Type B pancreatic cell (in vitro differentiated cells): ENCODE data around the gene HPSE2. TPM values are rescaled to one million over a fixed set of nuclear protein-coding genes. Genes with fewer than 3 reads are reported as not detected.
"Not testable (repeated sequence)": the region's sequence is repeated elsewhere in the genome, so short reads cannot be mapped to it uniquely, and the experiment has no call there.

Experiments used
- DNase-seq: peaks from one replicate; pipeline ENCODE4 v3.0.0; 2021; ENCODE audit warnings: mixed read lengths; ENCODE audit not compliant: unreplicated experiment; ENCODE audit errors: extremely low spot score
- H3K27ac Mint-ChIP-seq: 2 replicates; pipeline ENCODE4 v1.8.0; 2021; ENCODE audit warnings: mild to moderate bottlenecking, mixed read lengths
- H3K27me3 Mint-ChIP-seq: 2 replicates; pipeline ENCODE4 v1.8.0; 2021; ENCODE audit warnings: mixed read lengths
- H3K36me3 Mint-ChIP-seq: 2 replicates; pipeline ENCODE4 v1.8.0; 2021; ENCODE audit warnings: mixed read lengths
- H3K4me1 Mint-ChIP-seq: one replicate; pipeline ENCODE4 v1.8.0; 2021; ENCODE audit warnings: mixed read lengths; ENCODE audit not compliant: unreplicated experiment
- H3K4me3 Mint-ChIP-seq: 2 replicates; pipeline ENCODE4 v1.8.0; 2021; ENCODE audit warnings: mild to moderate bottlenecking, mixed read lengths
- H3K9me3 Mint-ChIP-seq: 2 replicates; pipeline ENCODE4 v1.8.0; 2021; ENCODE audit warnings: mixed read lengths
- total RNA-seq: library from RNA; stranded (reverse); gene quantifications from 2 replicates; pipeline ENCODE4 v1.2.1, GENCODE V29; 2021; ENCODE audit warnings: low replicate concordance
- TF ChIP-seq, protein P1 (sequence below): fragments of 200-600 bp; sonication (generic); conservative IDR thresholded peaks from 2 replicates; pipeline ENCODE4 v1.5.0; 2021; ENCODE audit warnings: antibody characterized with exemption, mild to moderate bottlenecking

Gene HPSE2
- total RNA-seq, 1 donor from 2014 or later, result 19.8 TPM

- H3K4me3 Mint-ChIP-seq, result no peak overlapping the region
- H3K36me3 Mint-ChIP-seq, result no peaks in the 10 kb centered on the region
- no peak overlapping the region for H3K27ac Mint-ChIP-seq
- no peaks in the 10 kb centered on the region for H3K4me1 Mint-ChIP-seq
- DNase-seq, result no peak
- TF ChIP-seq, protein P1, sequence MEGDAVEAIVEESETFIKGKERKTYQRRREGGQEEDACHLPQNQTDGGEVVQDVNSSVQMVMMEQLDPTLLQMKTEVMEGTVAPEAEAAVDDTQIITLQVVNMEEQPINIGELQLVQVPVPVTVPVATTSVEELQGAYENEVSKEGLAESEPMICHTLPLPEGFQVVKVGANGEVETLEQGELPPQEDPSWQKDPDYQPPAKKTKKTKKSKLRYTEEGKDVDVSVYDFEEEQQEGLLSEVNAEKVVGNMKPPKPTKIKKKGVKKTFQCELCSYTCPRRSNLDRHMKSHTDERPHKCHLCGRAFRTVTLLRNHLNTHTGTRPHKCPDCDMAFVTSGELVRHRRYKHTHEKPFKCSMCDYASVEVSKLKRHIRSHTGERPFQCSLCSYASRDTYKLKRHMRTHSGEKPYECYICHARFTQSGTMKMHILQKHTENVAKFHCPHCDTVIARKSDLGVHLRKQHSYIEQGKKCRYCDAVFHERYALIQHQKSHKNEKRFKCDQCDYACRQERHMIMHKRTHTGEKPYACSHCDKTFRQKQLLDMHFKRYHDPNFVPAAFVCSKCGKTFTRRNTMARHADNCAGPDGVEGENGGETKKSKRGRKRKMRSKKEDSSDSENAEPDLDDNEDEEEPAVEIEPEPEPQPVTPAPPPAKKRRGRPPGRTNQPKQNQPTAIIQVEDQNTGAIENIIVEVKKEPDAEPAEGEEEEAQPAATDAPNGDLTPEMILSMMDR, result no peak
- H3K9me3 Mint-ChIP-seq, result no peaks in the 10 kb centered on the region
- peaks cover 3% of the 10 kb centered on the region for H3K27me3 Mint-ChIP-seq
Measured at GRCh38 chr10:98910048-98910447, 325.6 kb downstream of the HPSE2 start.

- no peaks in the 10 kb centered on the region for H3K9me3 Mint-ChIP-seq
- no peaks in the 10 kb centered on the region for H3K36me3 Mint-ChIP-seq
- no peaks in the 10 kb centered on the region for H3K4me1 Mint-ChIP-seq
- no peak overlapping the region for H3K27ac Mint-ChIP-seq
- H3K27me3 Mint-ChIP-seq, result peaks cover 3% of the 10 kb centered on the region
- TF ChIP-seq, protein P1, result no peak
- no peak overlapping the region for H3K4me3 Mint-ChIP-seq
- DNase-seq, result no peak
Measured at GRCh38 chr10:98908868-98909267, 326.8 kb downstream of the HPSE2 start.

DNA sequence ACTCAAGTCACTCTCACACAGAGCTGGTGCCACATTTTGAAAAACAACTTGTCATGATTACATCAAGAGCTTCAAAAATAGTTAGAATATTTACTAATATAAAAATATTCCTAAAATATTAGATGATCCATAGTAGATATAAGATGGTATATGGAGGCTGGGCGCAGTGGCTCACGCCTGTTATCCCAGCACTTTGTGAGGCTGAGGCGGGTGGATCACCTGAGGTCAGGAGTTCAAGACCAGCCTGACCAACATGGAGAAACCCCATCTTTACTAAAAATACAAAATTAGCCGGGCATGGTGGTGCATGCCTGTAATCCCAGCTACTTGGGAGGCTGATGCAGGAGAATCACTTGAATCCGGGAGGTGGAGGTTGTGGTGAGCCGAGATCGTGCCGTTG is 327.4 kb downstream of the HPSE2 start:
- H3K36me3 Mint-ChIP-seq, H3K4me3 Mint-ChIP-seq, DNase-seq, H3K9me3 Mint-ChIP-seq, H3K27ac Mint-ChIP-seq, H3K27me3 Mint-ChIP-seq, H3K4me1 Mint-ChIP-seq: not testable (repeated sequence)

- TF ChIP-seq, protein P1, result no peak
- DNase-seq, result no peak
- H3K4me1 Mint-ChIP-seq, result no peaks in the 10 kb centered on the region
- no peak overlapping the region for H3K4me3 Mint-ChIP-seq
- H3K27me3 Mint-ChIP-seq, result peaks cover 3% of the 10 kb centered on the region
- no peaks in the 10 kb centered on the region for H3K9me3 Mint-ChIP-seq
- H3K27ac Mint-ChIP-seq, result no peak overlapping the region
- H3K36me3 Mint-ChIP-seq, result no peaks in the 10 kb centered on the region
Measured at GRCh38 chr10:98901441-98902110, 334.1 kb downstream of the HPSE2 start.

- TF ChIP-seq, protein P1, result no peak
- Mint-ChIP-seq H3K27ac (no peak overlapping the region), H3K36me3 (no peaks in the 10 kb centered on the region), H3K4me1 (no peaks in the 10 kb centered on the region), H3K4me3 (no peak overlapping the region), H3K27me3 (no peaks in the 10 kb centered on the region), H3K9me3 (no peaks in the 10 kb centered on the region)
- no peak for DNase-seq
Measured at GRCh38 chr10:98899018-98899417, 336.6 kb downstream of the HPSE2 start.

- Mint-ChIP-seq H3K36me3 (no peaks in the 10 kb centered on the region), H3K27me3 (no peaks in the 10 kb centered on the region), H3K27ac (no peak overlapping the region), H3K9me3 (no peaks in the 10 kb centered on the region), H3K4me1 (no peaks in the 10 kb centered on the region), H3K4me3 (no peak overlapping the region)
- TF ChIP-seq, protein P1, result no peak
- DNase-seq, result no peak
Measured at GRCh38 chr10:98892523-98892922, 343.1 kb downstream of the HPSE2 start.
